Left cardiac atrium (tissue), 4 donors: ENCODE measurements around the gene SPTLC3. TPM values are rescaled to one million over a fixed set of nuclear protein-coding genes. Genes with fewer than 3 reads are reported as not detected.
A peak's percentile ranks its signal among the peaks of the same experiment; 100 is the strongest.

ENCODE experiments used
- ATAC-seq, 2 donors: fragments of 200-7000 bp; cut with Tn5 transposase; one replicate each; pipeline ENCODE4 v1.9.1; 2020; ENCODE audit warnings: mild to moderate bottlenecking in 2 of 2, moderate library complexity in 2 of 2
- DNase-seq: peaks from one replicate; pipeline ENCODE4 v3.0.0-alpha.2; 2020
- intact Hi-C, 2 donors: fragments of 100-400 bp; cut with DNase I; formaldehyde crosslinking; loops; one replicate each; pipeline versions ENCODE4 v1.14.1 to v1.15.1; 2022 to 2023
- long read RNA-seq: library from polyadenylated mRNA; unstranded; transcript quantifications from one replicate; pipeline ENCODE4 v2.0.0, GENCODE V29; 2021
- total RNA-seq, 2 donors: library from RNA; stranded (reverse); fragmentation: NEBNext Ultra II Directional; extraction: Animal tissue kit (Norgen Biotek cat#: 25700); gene quantifications; one replicate each; pipeline ENCODE4 v1.2.1, GENCODE V29; 2021
- donor health status: DM: no; HTN: yes; CAD: no.
- donor health status: DM: no; HTN: yes; CAD: no; lungs with severe emphysema.
- donor health status: DM: yes; HTN: yes; CAD: no.
- donor health status: Dilated cardiomyopathy.

SPTLC3 gene
- 1 to 10 TPM; 6.8 to 8.1 TPM for total RNA-seq
- long read RNA-seq, full-length matches to known transcripts = 3 of 5 reads
- long read RNA-seq, partial matches to known transcripts = 0 of 5 reads
- long read RNA-seq, other reads (novel, unspliced or antisense) = 2 of 5 reads

GRCh38 chr20:13008761-13009681, at the start of gene SPTLC3:
Gene SPTLC3 (plus strand): TSS chr20:13008972. CDS start chr20:13009268, 296 bp downstream.
- intact Hi-C loops = no loop called here
- ATAC-seq (peak; percentile 83 to 92), DNase-seq (peak; percentile 37)

- no peak for DNase-seq
- no peak for ATAC-seq
- intact Hi-C loops = no loop called here
Observed at GRCh38 chr20:12961725-12962124, 47.0 kb upstream of the SPTLC3 start.

- intact Hi-C loops = no loop called here
- no peak for DNase-seq
- ATAC-seq = no peak
Observed at GRCh38 chr20:12962895-12963294, 45.9 kb upstream of the SPTLC3 start.

- ATAC-seq (no peak), DNase-seq (no peak)
- intact Hi-C loops = no loop called here
Observed at GRCh38 chr20:12963416-12963815, 45.4 kb upstream of the SPTLC3 start.

DNA sequence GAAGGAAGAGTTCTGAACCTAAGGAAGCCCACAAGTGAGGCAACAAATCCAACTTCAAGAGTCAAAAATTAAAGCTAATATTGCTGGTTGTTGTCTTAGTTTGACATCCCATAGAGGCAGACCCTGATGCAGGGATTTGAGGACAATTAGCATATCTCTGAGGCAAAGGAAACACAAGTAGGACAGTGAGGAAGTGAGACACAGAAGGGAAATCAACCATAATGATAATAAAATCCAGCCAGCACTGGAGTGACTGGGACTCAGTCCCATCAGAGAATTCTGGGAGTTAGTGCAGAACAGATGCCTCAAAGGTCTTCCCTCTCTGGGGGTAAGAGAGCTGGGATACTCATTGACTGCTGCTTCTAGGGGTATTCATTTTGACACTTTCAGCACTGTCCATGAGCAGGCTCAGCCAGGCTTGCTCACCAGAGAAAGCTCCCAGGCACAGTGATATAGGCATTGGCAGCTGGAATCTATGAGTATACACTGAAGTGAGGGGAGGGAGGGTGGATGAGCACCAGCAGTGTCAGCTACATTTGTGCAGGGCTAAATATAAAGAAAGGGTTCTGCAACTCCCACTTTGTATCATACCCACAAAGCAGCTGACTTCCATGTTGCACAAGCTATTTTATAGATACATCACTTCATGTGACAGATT, 43.4 kb upstream of the SPTLC3 start:
- no peak for ATAC-seq
- DNase-seq = no peak
- intact Hi-C loops = loop anchor here in 1 of 2 donors (5.0 kb wide), 1 partner anchor 1288 kb away; no protein-coding TSS in a partner anchor

DNA sequence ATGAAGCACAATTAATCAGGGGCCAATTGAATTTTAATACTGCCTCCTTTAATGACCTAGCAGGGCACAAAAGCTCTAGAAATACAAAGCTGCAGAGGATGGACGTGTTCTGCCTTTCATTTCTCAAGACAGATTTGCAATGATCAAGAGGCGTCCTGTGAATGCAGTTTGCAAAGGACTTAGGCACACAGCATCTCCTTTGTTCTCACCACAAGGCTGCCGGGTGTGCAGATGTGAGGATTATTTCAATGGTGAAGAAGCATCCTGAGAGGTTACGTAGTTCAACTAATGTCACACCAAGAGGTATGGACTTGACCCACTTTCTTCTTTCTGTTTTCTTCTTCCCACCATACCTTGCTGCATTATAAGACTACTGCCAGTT, 42.9 kb upstream of the SPTLC3 start:
- no peak for DNase-seq
- no peak for ATAC-seq
- intact Hi-C loops = loop anchor here in 1 of 2 donors (2.0 to 5.0 kb wide), 2 partner anchors 41 to 1289 kb away; no protein-coding TSS in a partner anchor

DNA sequence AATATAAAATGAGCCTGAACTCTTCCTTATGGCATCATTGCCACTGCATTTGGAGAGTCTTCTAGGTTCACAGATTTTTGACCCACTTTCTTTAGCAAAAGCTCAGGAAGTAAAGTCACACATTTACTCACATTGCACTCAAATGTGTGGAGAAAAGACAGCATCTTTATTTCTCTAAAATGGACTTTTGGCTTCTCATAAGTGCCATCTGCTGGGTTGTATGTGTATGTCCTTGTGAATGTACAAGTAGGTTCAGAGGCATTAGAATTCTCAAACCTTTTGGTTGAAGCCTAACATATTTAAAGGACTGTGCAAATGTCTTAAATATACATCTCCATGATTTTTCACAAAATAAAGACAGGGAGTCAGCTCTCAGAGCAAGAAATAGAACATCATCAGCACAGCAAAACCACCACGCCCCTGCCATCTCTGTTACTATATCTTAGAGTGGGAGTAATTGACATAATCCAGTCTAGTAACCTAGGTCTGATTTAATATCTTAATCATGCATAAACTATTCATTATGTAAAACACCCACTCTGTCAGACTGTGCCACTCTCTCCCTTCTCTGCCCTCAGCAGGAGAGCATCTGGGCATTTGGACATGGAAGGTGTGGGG, 42.2 kb upstream of the SPTLC3 start:
- intact Hi-C loops = loop anchor here in 1 of 2 donors (2.0 to 5.0 kb wide), 2 partner anchors 42 to 1289 kb away; no protein-coding TSS in a partner anchor
- ATAC-seq = no peak
- DNase-seq = no peak

DNA sequence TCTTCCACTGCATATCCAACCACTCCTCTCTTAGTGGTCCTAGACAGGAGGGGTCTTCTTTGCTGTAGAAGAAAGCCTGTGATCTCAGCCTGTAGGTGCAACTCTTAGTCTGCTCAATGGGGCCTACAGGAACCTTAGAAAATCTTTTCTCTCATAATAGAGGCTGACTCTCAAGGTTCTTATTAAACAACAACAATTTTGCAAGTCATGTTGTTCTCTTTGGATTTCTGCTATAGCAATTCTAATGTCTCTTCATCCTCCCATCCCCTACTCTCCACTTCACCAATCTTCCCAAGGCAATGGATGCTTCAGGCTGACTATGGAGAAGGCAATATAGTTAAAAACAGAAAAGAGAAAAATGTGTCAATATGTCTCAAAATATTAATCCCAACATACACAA, 40.8 kb upstream of the SPTLC3 start:
- ATAC-seq (no peak), DNase-seq (no peak)
- intact Hi-C loops = loop anchor here in 1 of 2 donors (2.0 to 5.0 kb wide), 3 partner anchors 43 to 1291 kb away; no protein-coding TSS in a partner anchor

- intact Hi-C loops = loop anchor here in 1 of 2 donors (2.0 to 5.0 kb wide), 2 partner anchors 138 to 1291 kb away; no protein-coding TSS in a partner anchor
- no peak for ATAC-seq
- DNase-seq = no peak
Observed at GRCh38 chr20:12968472-12968871, 40.3 kb upstream of the SPTLC3 start.

DNA sequence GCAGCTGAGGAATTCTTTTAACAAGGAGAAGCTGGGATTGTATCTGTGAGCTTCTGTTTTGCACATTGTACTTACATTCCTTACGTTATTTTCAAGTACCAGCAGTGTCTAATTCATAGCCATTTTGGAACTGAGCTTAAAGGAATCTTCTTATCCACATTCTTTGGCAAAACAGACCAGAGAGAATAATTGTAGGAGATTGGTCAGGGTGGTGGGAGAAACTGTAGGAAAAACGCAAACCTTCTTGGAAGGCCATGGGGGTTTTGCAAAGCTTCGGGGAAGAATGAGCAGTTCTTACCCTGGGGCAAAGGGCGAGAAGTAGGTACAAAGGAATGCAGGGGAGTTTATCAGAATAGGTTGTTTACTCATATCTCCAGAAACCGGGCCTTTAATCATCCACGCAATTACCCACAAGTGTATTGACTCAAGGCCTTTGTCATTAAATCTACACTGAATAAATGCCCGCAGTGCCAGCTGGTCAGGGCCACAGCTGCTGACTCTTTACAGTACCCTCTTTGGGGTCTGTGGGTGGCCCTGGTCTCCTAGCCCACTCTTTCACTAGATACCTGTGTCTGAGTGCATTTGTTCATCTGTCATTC, 39.6 kb upstream of the SPTLC3 start:
- ATAC-seq (no peak), DNase-seq (no peak)
- intact Hi-C loops = loop anchor here in 1 of 2 donors (2.0 to 5.0 kb wide), 2 partner anchors 138 to 1292 kb away; no protein-coding TSS in a partner anchor

DNA sequence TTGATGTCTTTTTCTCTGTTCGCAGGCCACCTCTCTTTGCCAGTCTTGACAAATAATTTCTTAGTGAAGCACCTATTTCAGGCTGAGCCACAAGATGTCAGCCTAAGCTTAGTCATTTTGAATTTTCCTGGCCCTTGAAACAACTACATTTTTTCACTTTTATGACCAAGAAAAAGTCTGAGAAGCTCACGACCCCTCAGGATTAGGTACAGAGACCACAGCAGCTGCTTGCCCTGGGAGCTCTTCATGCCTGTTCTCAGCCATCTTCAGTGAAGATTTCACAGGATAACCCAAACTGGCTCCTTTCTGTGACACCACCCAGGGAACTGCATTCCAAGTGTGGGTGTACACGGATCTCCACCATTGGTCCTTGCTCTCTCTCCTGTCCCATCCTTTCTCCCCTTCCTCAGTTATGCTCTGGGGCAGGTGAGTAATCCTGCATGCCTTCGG, 38.4 kb upstream of the SPTLC3 start:
- no peak for DNase-seq
- ATAC-seq = peak; percentile 47 to 58
- intact Hi-C loops = loop anchor here in 1 of 2 donors (5.0 kb wide), 1 partner anchor 137 kb away; no protein-coding TSS in a partner anchor

DNA sequence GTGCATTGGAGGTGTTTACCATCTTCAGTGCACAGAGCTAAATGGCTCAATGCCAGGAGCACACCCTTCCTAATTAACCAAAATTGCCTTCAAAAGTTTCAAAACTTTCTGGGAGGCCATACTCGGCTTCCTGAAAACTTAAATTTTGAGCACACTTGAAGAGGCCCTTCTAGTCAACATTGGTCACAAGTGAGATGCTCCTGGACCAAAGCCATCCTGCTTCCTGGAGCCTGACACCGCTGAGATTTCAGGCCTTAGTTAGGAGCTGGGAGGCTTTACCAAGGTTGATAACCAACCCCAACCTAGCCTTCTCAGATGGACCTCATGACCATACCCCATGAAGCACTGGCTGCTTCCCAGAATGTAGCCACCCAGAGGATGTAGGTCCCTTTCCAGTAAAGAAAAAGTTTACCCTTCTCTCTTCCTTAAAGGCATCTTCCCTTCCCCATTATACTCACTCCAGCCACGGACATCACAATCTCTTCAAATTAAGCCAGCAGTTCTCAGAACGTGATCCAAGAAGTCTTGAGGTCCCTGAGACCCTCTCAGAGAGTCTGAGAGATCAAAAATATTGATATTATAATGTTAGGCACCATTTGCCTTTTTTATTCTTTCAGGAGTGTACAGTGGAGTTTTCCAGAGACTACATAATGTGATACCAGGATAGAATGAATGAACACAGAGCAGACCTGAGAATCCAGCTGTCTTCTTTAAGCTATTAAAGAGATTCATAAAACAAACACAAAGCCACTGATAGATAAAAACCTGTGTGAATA, 32.8 kb upstream of the SPTLC3 start:
- DNase-seq (no peak), ATAC-seq (no peak)
- intact Hi-C loops = no loop called here

- no peak for ATAC-seq
- intact Hi-C loops = no loop called here
- no peak for DNase-seq
Observed at GRCh38 chr20:12976720-12977309, 32.0 kb upstream of the SPTLC3 start.

- no peak for ATAC-seq
- DNase-seq = no peak
- intact Hi-C loops = no loop called here
Observed at GRCh38 chr20:12977328-12978125, 31.2 kb upstream of the SPTLC3 start.

DNA sequence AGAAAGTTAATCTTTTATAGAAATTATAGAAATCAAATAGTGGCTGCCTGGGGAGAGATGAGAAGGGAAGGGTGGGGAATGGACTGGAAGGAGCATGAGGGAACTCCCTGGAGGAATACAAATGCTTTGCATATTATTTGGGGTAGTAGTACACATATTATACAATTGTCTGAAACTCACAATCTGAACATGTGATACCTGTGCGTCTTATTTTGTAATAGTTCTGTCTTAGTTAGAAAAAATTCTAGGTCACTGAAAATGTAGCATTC, 30.7 kb upstream of the SPTLC3 start:
- ATAC-seq (no peak), DNase-seq (no peak)
- intact Hi-C loops = no loop called here

DNA sequence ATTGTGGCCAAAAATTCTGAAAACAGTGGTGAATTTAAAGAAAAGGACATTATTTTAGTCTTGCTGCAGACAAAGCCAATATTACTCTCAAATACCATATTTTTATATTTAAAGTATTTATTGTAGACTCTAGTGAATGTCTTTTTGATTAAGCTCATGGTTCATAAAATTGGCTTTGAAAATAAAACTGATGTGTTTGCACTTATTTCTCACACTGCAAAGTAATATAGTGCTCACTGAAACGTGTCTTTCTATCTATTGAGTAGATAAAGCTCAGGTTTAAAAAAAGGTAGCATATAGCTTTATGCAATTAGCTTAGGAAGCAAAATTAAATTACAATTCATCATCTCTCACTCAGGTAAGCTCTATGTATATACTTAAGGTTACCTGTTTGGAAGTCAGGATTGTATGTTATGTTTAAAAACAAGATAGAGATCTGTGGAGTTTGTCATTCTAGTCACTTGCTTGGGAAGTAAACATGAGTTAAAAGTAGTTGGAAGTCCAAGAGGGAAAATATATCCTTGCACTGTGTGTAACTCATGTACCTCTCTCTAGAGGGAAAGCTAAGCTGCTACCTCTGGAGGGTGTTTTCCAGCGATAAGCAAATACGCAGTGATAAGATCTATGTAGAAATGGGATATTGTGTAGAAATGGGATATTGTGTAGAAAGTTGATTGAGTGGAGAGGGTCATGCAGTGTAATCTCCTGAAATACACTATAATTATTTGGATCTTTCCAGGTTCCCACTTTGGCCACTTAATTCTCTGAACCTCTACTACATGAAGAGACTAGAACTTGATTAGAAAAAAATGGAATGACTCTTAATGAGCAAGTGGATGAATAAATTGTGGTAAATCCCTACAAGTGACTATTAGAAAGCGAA, 29.9 kb upstream of the SPTLC3 start:
- no peak for DNase-seq
- intact Hi-C loops = no loop called here
- no peak for ATAC-seq
